SK-N-SH treated with all-trans-retinoic acid at 6 μM for 48 hours (cell line): Measurements from ENCODE around the gene NIPAL4.

Experiments used
- ARNTL ChIP-seq: fragments of 450-650 bp; formaldehyde crosslinking; IDR thresholded peaks from 2 replicates; pipeline ENCODE4 v1.5.0; 2020; ENCODE audit warnings: low read depth, mild to moderate bottlenecking, moderate library complexity, borderline replicate concordance
- ESRRG ChIP-seq: fragments of 250-450 bp; sonication (Bioruptor Pico); IDR thresholded peaks from 2 replicates; pipeline ENCODE4 v1.6.1; 2021; ENCODE audit warnings: mild to moderate bottlenecking
- GLIS3 ChIP-seq: fragments of 250-450 bp; sonication (Bioruptor Pico); IDR thresholded peaks from 2 replicates; pipeline ENCODE4 v1.5.0; 2020; ENCODE audit warnings: mild to moderate bottlenecking, moderate library complexity
- ISL1 ChIP-seq: fragments of 250-450 bp; sonication (Bioruptor Pico); IDR thresholded peaks from 2 replicates; pipeline ENCODE4 v2.1.2; 2022; ENCODE audit warnings: mild to moderate bottlenecking, moderate library complexity
- TOX ChIP-seq: fragments of 250-450 bp; sonication (Bioruptor Pico); IDR thresholded peaks from 2 replicates; pipeline ENCODE4 v1.8.0; 2021; ENCODE audit warnings: mild to moderate bottlenecking, moderate library complexity, borderline replicate concordance
- ZFP3 ChIP-seq: fragments of 250-450 bp; sonication (Bioruptor Pico); IDR thresholded peaks from 2 replicates; pipeline ENCODE4 v1.5.0; 2020; ENCODE audit warnings: mild to moderate bottlenecking, moderate library complexity
- ZFP30 ChIP-seq: fragments of 450-650 bp; formaldehyde crosslinking; IDR thresholded peaks from 2 replicates; pipeline ENCODE4 v1.5.0; 2022; ENCODE audit warnings: mild to moderate bottlenecking, moderate library complexity
- ZNF565 ChIP-seq: fragments of 450-650 bp; formaldehyde crosslinking; conservative IDR thresholded peaks from 2 replicates; pipeline ENCODE4 v1.5.0; 2020; ENCODE audit warnings: low read depth, mild to moderate bottlenecking, moderate library complexity
- ZNF70 ChIP-seq: fragments of 450-650 bp; formaldehyde crosslinking; IDR thresholded peaks from 2 replicates; pipeline ENCODE4 v1.5.0; 2020; ENCODE audit warnings: mild to moderate bottlenecking, moderate library complexity
- TF ChIP-seq, protein P1 (sequence below): fragments of 250-450 bp; sonication (Bioruptor Pico); IDR thresholded peaks from 2 replicates; pipeline ENCODE4 v1.5.1; 2020; ENCODE audit warnings: low read depth, mild to moderate bottlenecking, moderate library complexity
- TF ChIP-seq, protein P2 (sequence below): fragments of 250-450 bp; sonication (Bioruptor Pico); IDR thresholded peaks from 2 replicates; pipeline ENCODE4 v1.8.0; 2021; ENCODE audit warnings: low read depth, mild to moderate bottlenecking, moderate library complexity, borderline replicate concordance
- TF ChIP-seq, protein P3 (sequence below): fragments of 250-450 bp; sonication (Bioruptor Pico); IDR thresholded peaks from 2 replicates; pipeline ENCODE4 v1.8.0; 2020; ENCODE audit warnings: mild to moderate bottlenecking, moderate library complexity, borderline replicate concordance

DNA sequence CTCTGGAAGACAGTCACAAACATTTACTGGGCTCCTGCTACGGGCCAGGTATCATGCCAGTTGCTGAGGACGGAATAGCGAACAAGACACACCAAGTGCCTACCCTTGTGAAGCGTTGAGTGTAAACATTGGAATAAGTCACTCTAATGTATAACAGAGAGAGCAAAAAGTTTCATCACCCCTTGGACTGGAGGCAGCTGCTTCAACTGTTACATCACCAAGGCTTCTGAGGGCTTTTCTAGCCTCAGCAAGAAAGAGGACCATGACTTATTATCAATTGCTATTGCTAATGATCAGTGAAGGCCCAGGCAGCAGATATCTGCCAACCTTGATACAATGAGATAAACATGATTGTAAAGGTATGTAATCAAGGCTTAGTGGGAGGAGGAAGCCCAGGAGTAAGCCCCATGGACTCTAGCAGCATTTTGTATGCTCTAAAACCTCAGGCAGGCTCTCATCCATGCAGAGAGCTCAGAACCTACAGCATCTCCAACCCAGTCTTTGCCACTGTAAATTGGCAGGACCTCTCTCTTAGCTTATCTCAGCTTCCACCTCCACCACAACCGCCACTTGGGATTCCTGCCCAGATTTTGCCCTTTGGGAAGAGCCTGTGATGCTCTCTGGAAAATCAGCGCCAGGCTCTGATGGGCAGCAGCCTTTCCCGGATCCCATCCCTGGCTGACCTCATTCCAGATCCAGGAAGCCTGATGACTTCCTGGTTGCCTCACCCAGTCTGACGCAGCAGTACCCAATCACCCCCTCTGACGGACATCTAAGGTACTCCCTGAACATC is 61.1 kb downstream of the NIPAL4 start:
- TF ChIP-seq ISL1 (CRISPR knock-in tag) (no peak), ZFP3 (CRISPR knock-in tag) (no peak), ZFP30 (CRISPR knock-in tag) (no peak), ESRRG (CRISPR knock-in tag) (no peak), ARNTL (CRISPR knock-in tag) (no peak), ZNF70 (CRISPR knock-in tag) (no peak), GLIS3 (CRISPR knock-in tag) (no peak), ZNF565 (CRISPR knock-in tag) (no peak), TOX (CRISPR knock-in tag) (no peak)
- TF ChIP-seq, protein P1, sequence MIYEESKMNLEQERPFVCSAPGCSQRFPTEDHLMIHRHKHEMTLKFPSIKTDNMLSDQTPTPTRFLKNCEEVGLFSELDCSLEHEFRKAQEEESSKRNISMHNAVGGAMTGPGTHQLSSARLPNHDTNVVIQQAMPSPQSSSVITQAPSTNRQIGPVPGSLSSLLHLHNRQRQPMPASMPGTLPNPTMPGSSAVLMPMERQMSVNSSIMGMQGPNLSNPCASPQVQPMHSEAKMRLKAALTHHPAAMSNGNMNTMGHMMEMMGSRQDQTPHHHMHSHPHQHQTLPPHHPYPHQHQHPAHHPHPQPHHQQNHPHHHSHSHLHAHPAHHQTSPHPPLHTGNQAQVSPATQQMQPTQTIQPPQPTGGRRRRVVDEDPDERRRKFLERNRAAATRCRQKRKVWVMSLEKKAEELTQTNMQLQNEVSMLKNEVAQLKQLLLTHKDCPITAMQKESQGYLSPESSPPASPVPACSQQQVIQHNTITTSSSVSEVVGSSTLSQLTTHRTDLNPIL (CRISPR knock-in tag) = no peak
- TF ChIP-seq, protein P2, sequence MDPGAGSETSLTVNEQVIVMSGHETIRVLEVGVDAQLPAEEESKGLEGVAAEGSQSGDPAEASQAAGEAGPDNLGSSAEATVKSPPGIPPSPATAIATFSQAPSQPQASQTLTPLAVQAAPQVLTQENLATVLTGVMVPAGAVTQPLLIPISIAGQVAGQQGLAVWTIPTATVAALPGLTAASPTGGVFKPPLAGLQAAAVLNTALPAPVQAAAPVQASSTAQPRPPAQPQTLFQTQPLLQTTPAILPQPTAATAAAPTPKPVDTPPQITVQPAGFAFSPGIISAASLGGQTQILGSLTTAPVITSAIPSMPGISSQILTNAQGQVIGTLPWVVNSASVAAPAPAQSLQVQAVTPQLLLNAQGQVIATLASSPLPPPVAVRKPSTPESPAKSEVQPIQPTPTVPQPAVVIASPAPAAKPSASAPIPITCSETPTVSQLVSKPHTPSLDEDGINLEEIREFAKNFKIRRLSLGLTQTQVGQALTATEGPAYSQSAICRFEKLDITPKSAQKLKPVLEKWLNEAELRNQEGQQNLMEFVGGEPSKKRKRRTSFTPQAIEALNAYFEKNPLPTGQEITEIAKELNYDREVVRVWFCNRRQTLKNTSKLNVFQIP (CRISPR knock-in tag) = no peak
- TF ChIP-seq, protein P3, sequence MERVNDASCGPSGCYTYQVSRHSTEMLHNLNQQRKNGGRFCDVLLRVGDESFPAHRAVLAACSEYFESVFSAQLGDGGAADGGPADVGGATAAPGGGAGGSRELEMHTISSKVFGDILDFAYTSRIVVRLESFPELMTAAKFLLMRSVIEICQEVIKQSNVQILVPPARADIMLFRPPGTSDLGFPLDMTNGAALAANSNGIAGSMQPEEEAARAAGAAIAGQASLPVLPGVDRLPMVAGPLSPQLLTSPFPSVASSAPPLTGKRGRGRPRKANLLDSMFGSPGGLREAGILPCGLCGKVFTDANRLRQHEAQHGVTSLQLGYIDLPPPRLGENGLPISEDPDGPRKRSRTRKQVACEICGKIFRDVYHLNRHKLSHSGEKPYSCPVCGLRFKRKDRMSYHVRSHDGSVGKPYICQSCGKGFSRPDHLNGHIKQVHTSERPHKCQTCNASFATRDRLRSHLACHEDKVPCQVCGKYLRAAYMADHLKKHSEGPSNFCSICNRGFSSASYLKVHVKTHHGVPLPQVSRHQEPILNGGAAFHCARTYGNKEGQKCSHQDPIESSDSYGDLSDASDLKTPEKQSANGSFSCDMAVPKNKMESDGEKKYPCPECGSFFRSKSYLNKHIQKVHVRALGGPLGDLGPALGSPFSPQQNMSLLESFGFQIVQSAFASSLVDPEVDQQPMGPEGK (CRISPR knock-in tag) = no peak
